ENCODE results near the gene NEU2. TPM values are rescaled to one million over a fixed set of nuclear protein-coding genes. Genes with fewer than 3 reads are reported as not detected.

The NEU2 gene
- total and polyA plus RNA-seq, 11 donors = not detected

DNA sequence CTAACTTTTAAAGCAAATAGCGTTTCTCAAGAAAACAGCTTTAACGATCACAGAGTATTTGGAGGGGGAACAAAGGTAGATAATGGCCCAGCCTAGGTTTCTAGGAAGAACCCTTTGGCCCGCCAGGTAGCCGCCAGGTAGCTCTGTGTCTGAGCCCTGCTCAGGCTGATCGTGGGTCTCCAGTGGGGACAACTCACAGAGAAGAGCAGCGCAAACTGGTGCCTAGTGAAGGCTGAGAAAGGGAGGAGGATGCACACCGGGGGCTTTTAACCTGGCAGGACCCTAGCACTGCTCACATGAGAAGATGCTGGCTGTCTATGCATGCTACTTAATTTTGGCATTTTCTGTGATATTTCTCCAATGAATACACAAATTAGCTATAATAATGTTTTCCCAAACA, 25.2 kb upstream of the NEU2 start:
- TF ChIP-seq POLR2A (IDR thresholded peaks at IDR 0.05) = no peak
- TF ChIP-seq, protein P1, sequence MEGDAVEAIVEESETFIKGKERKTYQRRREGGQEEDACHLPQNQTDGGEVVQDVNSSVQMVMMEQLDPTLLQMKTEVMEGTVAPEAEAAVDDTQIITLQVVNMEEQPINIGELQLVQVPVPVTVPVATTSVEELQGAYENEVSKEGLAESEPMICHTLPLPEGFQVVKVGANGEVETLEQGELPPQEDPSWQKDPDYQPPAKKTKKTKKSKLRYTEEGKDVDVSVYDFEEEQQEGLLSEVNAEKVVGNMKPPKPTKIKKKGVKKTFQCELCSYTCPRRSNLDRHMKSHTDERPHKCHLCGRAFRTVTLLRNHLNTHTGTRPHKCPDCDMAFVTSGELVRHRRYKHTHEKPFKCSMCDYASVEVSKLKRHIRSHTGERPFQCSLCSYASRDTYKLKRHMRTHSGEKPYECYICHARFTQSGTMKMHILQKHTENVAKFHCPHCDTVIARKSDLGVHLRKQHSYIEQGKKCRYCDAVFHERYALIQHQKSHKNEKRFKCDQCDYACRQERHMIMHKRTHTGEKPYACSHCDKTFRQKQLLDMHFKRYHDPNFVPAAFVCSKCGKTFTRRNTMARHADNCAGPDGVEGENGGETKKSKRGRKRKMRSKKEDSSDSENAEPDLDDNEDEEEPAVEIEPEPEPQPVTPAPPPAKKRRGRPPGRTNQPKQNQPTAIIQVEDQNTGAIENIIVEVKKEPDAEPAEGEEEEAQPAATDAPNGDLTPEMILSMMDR (IDR thresholded peaks at IDR 0.05) = no peak
- peaks cover 0 to 3% (median 0%) of the 10 kb centered on the region in 9 donors for H3K27me3 ChIP-seq
- intact Hi-C loops (cut with DNase I) = no loop called here
- peaks cover 0 to 4% (median 0%) of the 10 kb centered on the region in 12 donors for H3K4me1 ChIP-seq
- no peak overlapping the region for H3K27ac ChIP-seq
- H3K9me3 ChIP-seq = no peaks in the 10 kb centered on the region
- ATAC-seq (no peak), DNase-seq (no peak)
- WGBS, 4 donors = 81 to 97% (median 86%) methylated on average over 7 of the region's 7 CpGs
- H3K4me3 ChIP-seq = no peak overlapping the region
- H3K36me3 ChIP-seq = no peaks in the 10 kb centered on the region

DNA sequence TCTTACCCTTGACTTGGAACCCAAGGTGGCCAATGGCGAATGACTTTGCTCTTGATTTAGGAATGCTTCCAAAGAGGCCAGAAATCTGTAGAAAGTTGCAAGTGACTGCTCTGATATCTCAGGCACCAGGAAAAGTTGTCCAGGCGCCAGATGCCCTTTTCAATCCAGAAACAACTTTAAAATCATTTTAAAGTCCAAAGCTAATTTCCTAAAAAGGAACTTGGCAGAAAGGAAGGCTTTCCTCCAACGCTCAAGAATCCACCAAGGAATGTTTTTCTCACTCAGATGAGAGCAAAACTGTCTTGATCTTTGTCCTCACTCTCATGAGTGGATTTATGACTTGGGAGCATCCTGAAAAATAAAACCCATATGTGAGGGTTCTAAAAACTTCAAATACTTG, 24.7 kb upstream of the NEU2 start:
- Histone ChIP-seq H3K27ac (no peak overlapping the region), H3K4me1 (peaks cover 0 to 7% (median 0%) of the 10 kb centered on the region in 12 donors), H3K9me3 (no peaks in the 10 kb centered on the region), H3K4me3 (no peak overlapping the region), H3K27me3 (peaks cover 0 to 3% (median 0%) of the 10 kb centered on the region in 9 donors), H3K36me3 (no peaks in the 10 kb centered on the region)
- intact Hi-C loops (cut with DNase I) = no loop called here
- 62 to 70% (median 69%) methylated on average over 3 of the region's 3 CpGs for WGBS, 4 donors
- TF ChIP-seq POLR2A (IDR thresholded peaks at IDR 0.05) = no peak
- TF ChIP-seq, protein P1 (IDR thresholded peaks at IDR 0.05) = no peak
- DNase-seq = no peak
- no peak for ATAC-seq

DNA sequence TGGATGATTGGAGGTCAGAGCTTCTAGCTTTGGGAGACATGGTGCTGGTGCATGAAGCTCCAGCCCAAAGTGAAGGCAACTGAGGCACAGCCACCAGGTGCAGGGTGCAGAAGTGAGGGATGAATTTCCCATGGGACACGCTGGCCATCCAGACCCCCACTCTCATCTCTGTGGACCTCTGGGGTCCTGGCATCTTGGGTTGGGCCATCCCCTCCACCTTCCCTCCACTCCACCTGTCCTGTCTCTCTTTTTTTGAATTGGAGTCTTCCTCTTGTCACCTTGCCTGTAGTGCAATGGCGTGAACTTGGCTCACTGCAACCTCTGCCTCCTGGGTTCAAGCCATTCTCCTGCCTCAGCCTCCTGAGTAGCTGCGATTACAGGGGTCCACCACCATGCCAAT, 22.8 kb upstream of the NEU2 start:
- no peak for ATAC-seq
- Histone ChIP-seq H3K4me1 (peaks cover 0 to 7% (median 0%) of the 10 kb centered on the region in 12 donors), H3K27me3 (peaks cover 0 to 3% (median 0%) of the 10 kb centered on the region in 9 donors), H3K27ac (no peak overlapping the region), H3K9me3 (no peaks in the 10 kb centered on the region), H3K36me3 (no peaks in the 10 kb centered on the region), H3K4me3 (no peak overlapping the region)
- intact Hi-C loops (cut with DNase I) = loop anchor here in 1 of 10 donors (10.0 kb wide), 1 partner anchor 145 kb away; no protein-coding TSS in a partner anchor
- TF ChIP-seq, protein P1 (IDR thresholded peaks at IDR 0.05) = no peak
- TF ChIP-seq POLR2A (IDR thresholded peaks at IDR 0.05) = no peak
- 90 to 96% (median 93%) methylated on average over 3 of the region's 3 CpGs for WGBS, 4 donors
- DNase-seq = no peak

DNA sequence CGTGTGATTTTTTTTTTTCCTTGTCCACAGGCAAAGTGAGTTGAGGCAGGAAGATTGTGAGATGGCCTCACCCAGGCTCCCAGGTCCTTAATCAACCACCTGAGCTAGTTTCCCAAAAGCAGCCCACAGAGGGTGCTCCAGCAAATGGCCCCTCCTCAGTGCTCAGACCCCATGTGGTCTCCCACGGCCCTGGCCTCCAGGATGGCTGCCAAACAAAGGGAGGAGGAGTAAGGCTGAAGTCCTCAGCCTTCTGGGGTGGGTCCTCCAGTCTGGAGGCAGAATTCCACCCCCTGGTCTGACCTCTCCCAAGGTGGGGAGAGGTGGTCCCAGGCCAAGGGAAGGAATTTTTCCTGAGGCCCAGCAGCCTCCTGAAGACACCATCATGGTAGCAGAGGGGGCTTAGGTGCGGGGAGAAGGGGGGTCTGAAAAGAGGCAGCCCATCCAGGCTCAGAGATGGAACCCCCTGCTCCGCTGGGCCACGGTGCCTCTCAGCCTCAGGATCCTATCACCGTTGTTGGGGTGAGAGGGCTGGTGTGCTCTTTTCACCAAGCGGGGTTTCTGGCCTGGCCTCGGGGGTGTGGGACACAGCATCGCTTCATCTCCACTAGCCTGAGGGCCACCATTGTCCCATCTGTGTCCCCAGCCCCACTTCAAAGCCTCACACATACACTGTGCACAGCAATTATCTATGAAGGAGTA, 21.8 kb upstream of the NEU2 start:
- Histone ChIP-seq H3K27ac (no peak overlapping the region), H3K9me3 (no peaks in the 10 kb centered on the region), H3K4me1 (peaks cover 0 to 7% (median 0%) of the 10 kb centered on the region in 12 donors), H3K27me3 (no peaks in the 10 kb centered on the region), H3K4me3 (no peak overlapping the region), H3K36me3 (no peaks in the 10 kb centered on the region)
- 84 to 90% (median 88%) methylated on average over 6 to 9 of the region's 9 CpGs for WGBS, 4 donors
- intact Hi-C loops (cut with DNase I) = loop anchor here in 1 of 10 donors (10.0 kb wide), 1 partner anchor 146 kb away; no protein-coding TSS in a partner anchor
- TF ChIP-seq, protein P1 (IDR thresholded peaks at IDR 0.05) = no peak
- TF ChIP-seq POLR2A (IDR thresholded peaks at IDR 0.05) = no peak
- ATAC-seq = no peak
- DNase-seq = no peak

All from heart left ventricle (tissue), 16 donors.